ENCODE results near the gene HMG20A. TPM values are rescaled to one million over a fixed set of nuclear protein-coding genes. Genes with fewer than 3 reads are reported as not detected.
A peak's percentile ranks its signal among the peaks of the same experiment; 100 is the strongest.

HMG20A gene
- total and polyA plus RNA-seq, 10 donors, result 17.9 to 107 (median 77.2) TPM

DNA sequence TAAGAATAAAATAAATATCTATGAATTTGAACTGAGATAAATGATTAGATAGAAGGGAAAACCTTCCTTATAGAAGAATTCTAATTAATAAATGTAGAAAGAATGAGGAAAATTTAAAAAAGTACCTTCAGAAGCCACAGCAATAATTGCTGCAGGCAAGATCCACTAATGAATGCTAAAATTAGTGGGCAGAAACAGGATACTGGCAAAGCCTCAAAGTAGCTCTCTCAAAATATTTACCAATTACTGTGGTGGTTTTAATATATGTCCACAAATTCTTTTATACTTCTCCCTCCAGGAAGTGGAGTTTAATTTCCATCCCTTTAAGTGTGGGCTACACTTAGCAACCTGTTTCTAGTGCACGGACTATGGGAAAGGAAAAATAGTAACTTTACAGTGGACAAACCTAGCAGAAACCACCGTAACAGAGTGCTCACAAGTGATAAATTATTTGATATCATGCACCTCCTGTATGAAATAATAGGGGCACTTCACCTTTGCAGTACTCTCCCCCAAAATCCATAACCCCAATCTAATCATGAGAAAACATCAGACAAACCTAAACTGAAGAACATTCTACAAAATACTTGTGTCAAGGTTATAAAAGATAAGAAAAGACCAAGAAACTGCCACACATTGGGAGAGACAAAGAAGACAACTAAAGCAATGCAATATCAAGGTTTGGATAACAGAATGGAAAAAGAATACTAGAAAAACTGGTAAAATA is 7.6 kb upstream of the HMG20A start:
- DNase-seq, result no peak
- no peaks in the 10 kb centered on the region for H3K9me3 ChIP-seq
- peak overlapping the region in 1 of 8 donors; percentile 4 for H3K27ac ChIP-seq
- H3K36me3 ChIP-seq, result no peaks in the 10 kb centered on the region
- WGBS, 5 donors, result 51 to 70% (median 67%) methylated on average over 2 of the region's 2 CpGs
- H3K27me3 ChIP-seq (replicated peaks in 1 of 7), result no peaks in the 10 kb centered on the region
- TF ChIP-seq POLR2AphosphoS5 (IDR thresholded peaks at IDR 0.05) (no peak), POLR2A (IDR thresholded peaks at IDR 0.05) (no peak)
- TF ChIP-seq, protein P1, sequence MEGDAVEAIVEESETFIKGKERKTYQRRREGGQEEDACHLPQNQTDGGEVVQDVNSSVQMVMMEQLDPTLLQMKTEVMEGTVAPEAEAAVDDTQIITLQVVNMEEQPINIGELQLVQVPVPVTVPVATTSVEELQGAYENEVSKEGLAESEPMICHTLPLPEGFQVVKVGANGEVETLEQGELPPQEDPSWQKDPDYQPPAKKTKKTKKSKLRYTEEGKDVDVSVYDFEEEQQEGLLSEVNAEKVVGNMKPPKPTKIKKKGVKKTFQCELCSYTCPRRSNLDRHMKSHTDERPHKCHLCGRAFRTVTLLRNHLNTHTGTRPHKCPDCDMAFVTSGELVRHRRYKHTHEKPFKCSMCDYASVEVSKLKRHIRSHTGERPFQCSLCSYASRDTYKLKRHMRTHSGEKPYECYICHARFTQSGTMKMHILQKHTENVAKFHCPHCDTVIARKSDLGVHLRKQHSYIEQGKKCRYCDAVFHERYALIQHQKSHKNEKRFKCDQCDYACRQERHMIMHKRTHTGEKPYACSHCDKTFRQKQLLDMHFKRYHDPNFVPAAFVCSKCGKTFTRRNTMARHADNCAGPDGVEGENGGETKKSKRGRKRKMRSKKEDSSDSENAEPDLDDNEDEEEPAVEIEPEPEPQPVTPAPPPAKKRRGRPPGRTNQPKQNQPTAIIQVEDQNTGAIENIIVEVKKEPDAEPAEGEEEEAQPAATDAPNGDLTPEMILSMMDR (IDR thresholded peaks at IDR 0.05 in 8 of 11, conservative IDR thresholded peaks at IDR 0.05 in 3 of 11), result no peak
- intact Hi-C loops (cut with DNase I; ENCODE audit: low total_unique reads), result no loop called here
- H3K4me1 ChIP-seq, result peaks cover 16 to 96% (median 51%) of the 10 kb centered on the region in 6 donors
- H3K4me3 ChIP-seq, result no peak overlapping the region

DNA sequence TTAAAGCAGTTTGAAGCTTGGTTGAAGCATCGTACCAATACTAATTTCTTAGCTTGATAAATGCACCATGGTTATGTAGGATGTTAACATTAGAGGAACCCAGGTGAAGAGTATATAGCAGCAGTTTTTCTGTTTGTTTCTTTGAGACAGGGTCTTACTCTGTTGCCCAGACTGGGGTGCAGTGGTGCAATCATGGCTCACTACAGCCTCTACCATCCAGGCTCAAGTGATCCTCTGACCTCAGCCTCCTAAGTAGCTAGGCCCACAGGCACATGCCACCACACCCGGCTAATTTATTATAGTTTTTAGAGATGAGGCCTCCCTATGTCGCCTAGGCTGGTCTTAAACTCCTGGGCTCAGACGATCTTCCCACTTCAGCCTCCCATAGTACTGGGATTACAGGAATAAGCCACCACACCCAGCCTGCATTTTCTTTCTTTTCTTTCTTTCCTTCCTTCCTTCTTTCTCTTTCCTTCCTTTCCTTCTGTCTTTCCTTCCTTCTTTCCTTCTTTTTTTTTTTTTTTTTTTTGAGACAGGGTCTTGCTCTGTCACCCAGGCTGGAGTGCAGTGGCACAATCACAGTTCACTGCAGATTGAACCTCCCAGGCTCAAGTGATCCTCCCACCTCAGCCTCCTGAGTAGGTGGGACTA is 6.9 kb upstream of the HMG20A start:
- Histone ChIP-seq H3K27me3 (replicated peaks in 1 of 7) (no peaks in the 10 kb centered on the region), H3K4me3 (no peak overlapping the region), H3K27ac (peak overlapping the region in 2 of 8 donors; percentile 4 to 31), H3K36me3 (no peaks in the 10 kb centered on the region), H3K9me3 (no peaks in the 10 kb centered on the region), H3K4me1 (peaks cover 16 to 98% (median 55%) of the 10 kb centered on the region in 6 donors)
- DNase-seq, result no peak
- intact Hi-C loops (cut with DNase I; ENCODE audit: low total_unique reads), result no loop called here
- TF ChIP-seq POLR2AphosphoS5 (IDR thresholded peaks at IDR 0.05) (no peak), POLR2A (IDR thresholded peaks at IDR 0.05) (no peak)
- TF ChIP-seq, protein P1 (IDR thresholded peaks at IDR 0.05 in 8 of 11, conservative IDR thresholded peaks at IDR 0.05 in 3 of 11), result no peak
- 77 to 95% (median 80%) methylated on average over 4 of the region's 4 CpGs for WGBS, 5 donors

DNA sequence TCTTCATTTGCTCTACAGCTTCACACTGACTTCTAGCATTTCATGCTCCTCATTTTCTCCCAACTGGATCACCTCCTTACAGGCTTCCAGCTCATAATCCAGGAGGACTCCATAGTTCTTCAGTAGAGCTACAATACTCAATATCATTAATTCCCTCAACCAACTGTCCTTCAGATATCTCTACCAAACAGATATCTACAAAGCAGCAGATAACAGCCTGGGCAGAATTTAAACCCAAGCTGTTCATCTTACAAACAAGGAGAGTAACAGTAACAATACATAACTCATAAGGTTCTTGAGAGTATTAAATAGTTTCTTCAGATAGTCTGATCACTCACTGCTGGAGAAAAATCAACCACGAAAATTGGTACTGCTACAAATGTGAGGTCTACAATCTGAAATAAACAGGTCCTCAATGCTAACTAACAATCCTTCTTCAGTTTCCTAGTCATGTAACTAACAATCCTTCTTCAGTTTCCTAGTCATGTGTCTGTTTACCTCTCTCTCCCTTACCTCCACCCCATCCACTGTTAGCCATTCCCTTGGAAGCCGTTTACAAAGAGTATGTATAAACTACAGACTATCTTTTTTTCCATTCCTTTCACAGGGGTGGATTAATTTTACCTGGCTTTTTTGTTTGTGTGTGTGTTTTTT is 5.8 kb upstream of the HMG20A start:
- no peaks in the 10 kb centered on the region for H3K36me3 ChIP-seq
- H3K27ac ChIP-seq, result peak overlapping the region in 6 of 8 donors; percentile 23 to 94 (median 52)
- peak overlapping the region in 1 of 8 donors; percentile 29 for H3K4me3 ChIP-seq
- no peak for DNase-seq
- no peak for TF ChIP-seq POLR2A (IDR thresholded peaks at IDR 0.05)
- no peaks in the 10 kb centered on the region for H3K9me3 ChIP-seq
- H3K4me1 ChIP-seq, result peaks cover 8 to 92% (median 48%) of the 10 kb centered on the region in 6 donors
- no peaks in the 10 kb centered on the region for H3K27me3 ChIP-seq (replicated peaks in 1 of 7)
- intact Hi-C loops (cut with DNase I; ENCODE audit: low total_unique reads), result no loop called here
- 72 to 80% (median 77%) methylated on average over 2 of the region's 2 CpGs for WGBS, 5 donors

DNA sequence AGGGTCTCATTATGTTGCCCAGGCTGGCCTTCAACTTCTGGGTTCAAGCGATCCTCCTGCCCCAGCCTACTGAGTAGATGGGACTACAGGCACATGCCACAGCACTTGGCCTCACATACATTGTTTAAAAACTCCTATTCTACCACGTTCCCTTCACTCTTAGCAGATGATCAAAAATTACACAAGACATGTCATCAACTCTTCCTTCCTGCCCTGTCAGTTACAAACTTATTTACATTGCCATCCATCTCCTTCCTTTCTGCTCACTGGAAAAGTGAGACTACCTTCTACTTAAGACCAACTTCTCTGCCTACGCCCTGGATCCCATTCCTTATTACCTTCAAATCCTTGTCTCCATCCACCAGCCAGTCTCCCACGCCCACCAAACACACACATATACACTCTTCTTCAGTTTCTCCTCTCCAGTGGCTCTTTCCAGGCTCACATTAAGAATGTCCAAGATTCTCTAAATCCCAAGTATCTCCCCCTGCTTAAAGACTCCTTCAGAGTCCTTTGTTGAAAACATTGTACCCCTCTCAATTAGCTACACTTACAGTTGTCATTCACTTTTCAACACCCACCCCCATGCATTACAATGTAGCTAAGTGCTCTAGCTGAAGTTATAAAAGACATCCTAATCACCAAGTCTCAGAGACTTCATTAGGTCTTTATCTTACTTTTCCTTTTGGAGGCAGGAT is 5.1 kb upstream of the HMG20A start:
- no peaks in the 10 kb centered on the region for H3K36me3 ChIP-seq
- intact Hi-C loops (cut with DNase I; ENCODE audit: low total_unique reads), result no loop called here
- WGBS, 5 donors, result 44 to 68% (median 65%) methylated on average over 4 of the region's 4 CpGs
- TF ChIP-seq, protein P1 (IDR thresholded peaks at IDR 0.05 in 8 of 11, conservative IDR thresholded peaks at IDR 0.05 in 3 of 11), result no peak
- no peak for TF ChIP-seq POLR2AphosphoS5 (IDR thresholded peaks at IDR 0.05)
- no peak for TF ChIP-seq POLR2A (IDR thresholded peaks at IDR 0.05)
- no peaks in the 10 kb centered on the region for H3K9me3 ChIP-seq
- peak overlapping the region in 1 of 8 donors; percentile 29 for H3K4me3 ChIP-seq
- peak overlapping the region in 6 of 8 donors; percentile 23 to 94 (median 52) for H3K27ac ChIP-seq
- DNase-seq, result no peak
- peaks cover 6 to 85% (median 41%) of the 10 kb centered on the region in 6 donors for H3K4me1 ChIP-seq
- H3K27me3 ChIP-seq (replicated peaks in 1 of 7), result no peaks in the 10 kb centered on the region
